K562 (cell line): ENCODE results near the gene PTP4A1. TPM values are rescaled to one million over a fixed set of nuclear protein-coding genes. Genes with fewer than 3 reads are reported as not detected.

Experiments used
- ATAC-seq: fragments of 200-7000 bp; cut with Tn5 transposase; 3 replicates; pipeline ENCODE4 v1.9.1; 2020; ENCODE audit warnings: moderate library complexity
- BruUV-seq: library from RNA; stranded (reverse); fragments of 400-500 nt; replicated peaks from 2 replicates; lab custom pipeline; 2021; lab: Mats Ljungman, UMichigan
- CTCF ChIA-PET: fragments of 300-600 bp; formaldehyde crosslinking; extraction: SDS; loops from one replicate; lab custom pipeline; 2021; ENCODE audit warnings: low intra/inter-chr PET ratio; lab: Yijun Ruan, JAX
- POLR2A ChIA-PET: fragments of 300-600, 350-650 bp; sonication (Branson Sonifier 250); formaldehyde crosslinking; extraction: SDS; loops from one replicate; lab custom pipeline; 2021; ENCODE audit warnings: antibody characterized with exemption, inconsistent platforms; lab: Yijun Ruan, JAX
- DNase-seq, 4 experiments: peaks; one replicate each; pipeline versions ENCODE4 v3.0.0 to v3.0.0-alpha.2; 2011 to 2018; ENCODE audit warnings: low spot score in 3 of 4, mixed read lengths in 3 of 4; ENCODE audit errors: extremely low read depth in 1 of 4
- FAIRE-seq: peaks from 2 replicates; lab custom pipeline; 2011; peaks lifted over from hg19 to GRCh38; lab: Jason Lieb, UNC
- H2AFZ ChIP-seq: 2 replicates; pipeline ENCODE4 v1.6.0; 2011; ENCODE audit warnings: low read depth, low read length, control low read depth, inconsistent platforms
- H3K27ac ChIP-seq: fragments of 200-600 bp; 3 replicates; pipeline ENCODE4 v1.8.0; 2011; ENCODE audit warnings: low read depth, mild to moderate bottlenecking, control low read depth, inconsistent platforms, low read length, moderate library complexity, mixed read lengths; ENCODE audit errors: extremely low read depth
- H3K27me3 ChIP-seq, 2 experiments: fragments of 300-600 bp in 1 of 2; 2 replicates in 1 of 2; 3 replicates in 1 of 2; pipeline versions ENCODE4 v1.6.0 to v1.8.0; 2011; ENCODE audit warnings: inconsistent platforms in 2 of 2, low read length in 2 of 2, mild to moderate bottlenecking in 1 of 2, mixed read lengths in 1 of 2, moderate library complexity in 1 of 2; ENCODE audit not compliant: control insufficient read depth in 2 of 2, insufficient read depth in 2 of 2
- H3K36me3 ChIP-seq: fragments of 300-600 bp; 3 replicates; pipeline ENCODE4 v1.8.0; 2011; ENCODE audit warnings: mild to moderate bottlenecking, low read length, inconsistent platforms; ENCODE audit not compliant: control insufficient read depth, insufficient read depth
- H3K4me1 ChIP-seq, 2 experiments: fragments of 200-600 bp in 1 of 2; replicated peaks in 1 of 2; 2 replicates in 1 of 2; 3 replicates in 1 of 2; pipeline versions ENCODE4 v1.5.1 to v1.8.0; 2011; ENCODE audit warnings: inconsistent platforms in 2 of 2, low read length in 2 of 2, mild to moderate bottlenecking in 1 of 2, mixed read lengths in 1 of 2, moderate library complexity in 1 of 2; ENCODE audit not compliant: control insufficient read depth in 2 of 2, insufficient read depth in 2 of 2
- H3K4me2 ChIP-seq: 2 replicates; pipeline ENCODE4 v1.6.1; 2011; ENCODE audit warnings: low read length, control low read depth, inconsistent platforms, mixed read lengths; ENCODE audit not compliant: insufficient read depth
- H3K4me3 ChIP-seq: fragments of 200-600 bp; sonication (generic), shearing (Covaris generic); 2 replicates; pipeline ENCODE4 v1.5.1; 2016; ENCODE audit warnings: control low read depth, inconsistent platforms
- H3K79me2 ChIP-seq: fragments of 200-600 bp; 3 replicates; pipeline ENCODE4 v1.8.0; 2011; ENCODE audit warnings: low read length, inconsistent platforms; ENCODE audit not compliant: control insufficient read depth, insufficient read depth
- H3K9ac ChIP-seq, 2 experiments: 2 replicates each; pipeline versions ENCODE4 v1.6.0 to v1.6.1; 2011; ENCODE audit warnings: low read depth in 2 of 2, low read length in 2 of 2, control low read depth in 1 of 2, inconsistent platforms in 1 of 2, mild to moderate bottlenecking in 1 of 2, mixed read lengths in 1 of 2; ENCODE audit not compliant: insufficient read depth in 1 of 2
- H3K9me1 ChIP-seq: one replicate; pipeline ENCODE4 v1.6.0; 2011; ENCODE audit warnings: inconsistent platforms, mild to moderate bottlenecking, low read length, moderate library complexity; ENCODE audit not compliant: control insufficient read depth, insufficient read depth
- H3K9me3 ChIP-seq: replicated peaks from 2 replicates; pipeline ENCODE4 v1.5.1; 2011; ENCODE audit warnings: low read depth, low read length, inconsistent platforms; ENCODE audit not compliant: control insufficient read depth, insufficient read depth
- H4K20me1 ChIP-seq: replicated peaks from 2 replicates; pipeline ENCODE4 v1.6.1; 2011; ENCODE audit warnings: low read length, inconsistent platforms, mixed read lengths; ENCODE audit not compliant: control insufficient read depth, insufficient read depth
- CBX3 ChIP-seq, 2 experiments: IDR thresholded peaks; 1 replicate in 1 of 2; 2 replicates in 1 of 2; pipeline ENCODE4 v1.6.1; 2012; ENCODE audit warnings: inconsistent platforms in 2 of 2, low read length in 2 of 2, borderline replicate concordance in 1 of 2, control low read depth in 1 of 2
- EGR1 ChIP-seq: fragments of 450-650 bp; conservative IDR thresholded peaks from 2 replicates; pipeline ENCODE4 v1.6.1; 2017; ENCODE audit warnings: mild to moderate bottlenecking
- PRDM10 ChIP-seq: fragments of 450-650 bp; IDR thresholded peaks from 2 replicates; pipeline ENCODE4 v1.6.1; 2018; ENCODE audit not compliant: partially characterized antibody
- RBM25 ChIP-seq: fragments of 200-400 bp; formaldehyde crosslinking; IDR thresholded peaks from 2 replicates; pipeline ENCODE4 v1.6.1; 2018; ENCODE audit warnings: low read length, low read depth, moderate library complexity; ENCODE audit not compliant: severe bottlenecking
- TARDBP ChIP-seq: fragments of 450-650 bp; IDR thresholded peaks from 2 replicates; pipeline ENCODE4 v1.6.1; 2016
- ZNF253 ChIP-seq: fragments of 250-450 bp; sonication (Bioruptor Pico); conservative IDR thresholded peaks from 2 replicates; pipeline ENCODE4 v1.6.1; 2021; ENCODE audit warnings: mild to moderate bottlenecking
- WGBS: fragments of 100-300 bp; shearing (Covaris generic); methylation state at CpG from one replicate; pipeline ENCODE4 v1.1.6; 2016; ENCODE audit warnings: low coverage, mixed read lengths; ENCODE audit not compliant: insufficient coverage; ENCODE audit errors: missing lambda C conversion rate; 5-methylcytosine and 5-hydroxymethylcytosine counted together
- in situ Hi-C: fragments of 300-500 bp; cut with MboI; formaldehyde crosslinking; loops from 4 replicates; pipeline ENCODE4 v1.15.0; 2018; ENCODE audit warnings: inconsistent platforms, mixed read lengths
- intact Hi-C: fragments of 100-400 bp; cut with micrococcal nuclease; formaldehyde crosslinking; loops from 2 replicates; pipeline ENCODE4 v1.14.2; 2022
- polyA plus RNA-seq, 8 experiments: library from polyadenylated mRNA; depleted of rRNA in 4 of 8; stranded (reverse) in 5 of 8; unstranded in 3 of 8; fragments of >200 nt; fragmentation: Nextera tagmentation in 2 of 8; fragmentation: Illumina TruSeq in 1 of 8; extraction: Ambion mirVana in 2 of 8; extraction: Trizol in 1 of 8; gene quantifications; 2 replicates each; pipeline versions ENCODE4 v1.2.1 to v1.2.3, GENCODE V29; 2011 to 2014; ENCODE audit warnings: inconsistent platforms in 1 of 8, missing spikeins in 1 of 8
- total RNA-seq, 7 experiments: library from RNA; depleted of rRNA in 6 of 7; stranded (reverse); fragments of >200 nt in 6 of 7; fragmentation: Illumina TruSeq in 2 of 7; extraction: Trizol in 2 of 7; gene quantifications; 2 replicates each; pipeline versions ENCODE4 v1.2.1 to v1.2.3, GENCODE V29; 2011 to 2021; ENCODE audit warnings: low replicate concordance in 1 of 7

Gene PTP4A1
- total and polyA plus RNA-seq, 9 of the 15 experiments (the other 6 are each of a cell fraction or from before 2014, with no cell fraction given) = 3.7 to 67.5 (median 13.1) TPM

DNA sequence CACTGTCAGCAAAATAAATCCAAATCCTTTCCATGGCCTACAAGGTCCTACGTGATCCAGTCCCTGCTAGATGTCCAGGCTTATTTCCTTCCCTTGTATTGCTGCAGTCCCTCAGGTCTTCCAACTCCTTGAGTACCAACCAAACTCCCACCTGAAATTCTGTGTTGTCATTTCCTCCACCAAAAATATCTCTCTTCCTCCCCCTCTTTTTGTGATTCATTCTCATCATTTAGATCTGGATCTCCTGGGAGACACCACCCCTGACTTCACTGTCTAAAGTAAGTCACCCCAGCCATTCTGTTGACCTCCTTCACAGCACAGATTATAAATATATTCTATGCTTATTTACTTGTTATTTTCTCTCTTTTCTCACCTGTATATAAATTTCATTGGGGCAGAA is 9.0 kb upstream of the PTP4A1 start:
- H3K79me2 ChIP-seq = no peaks in the 10 kb centered on the region
- 0% methylated on average over 1 of the region's 1 CpG for WGBS
- H3K27ac ChIP-seq = no peak overlapping the region
- ATAC-seq (no peak), FAIRE-seq (no peak)
- in situ Hi-C loops = no loop called here
- no peaks in the 10 kb centered on the region for H3K4me1 ChIP-seq
- peaks cover 0 to 4% of the 10 kb centered on the region in 2 experiments; a peak in 2 of 5 replicates for H3K27me3 ChIP-seq
- TF ChIP-seq RBM25 = no peak
- no peak for TF ChIP-seq TARDBP
- no peak for TF ChIP-seq ZNF253 (CRISPR knock-in tag)
- no peak for TF ChIP-seq CBX3 (IDR thresholded peaks at IDR 0.05; ENCODE audit: borderline replicate concordance in 1 of 2, low read length in 2 of 2)
- 0 out of 2 replicates have a peak, but pooled peaks have one; percentile 18 for TF ChIP-seq EGR1
- TF ChIP-seq PRDM10 = no peak
- TF ChIP-seq, all 486 proteins: peak for 1
- H4K20me1 ChIP-seq = no peaks in the 10 kb centered on the region
- H3K36me3 ChIP-seq = no peaks in the 10 kb centered on the region
- ChIA-PET POLR2A (no interaction called here), CTCF (no interaction called here)
- intact Hi-C loops = no loop called here
- BruUV-seq = no TSS peak
- no peaks in the 10 kb centered on the region for H3K9me3 ChIP-seq
- no peak for DNase-seq
- no peak overlapping the region for H2AFZ ChIP-seq
- no peak overlapping the region for H3K4me3 ChIP-seq
- H3K9ac ChIP-seq = no peak overlapping the region
- no peaks in the 10 kb centered on the region for H3K9me1 ChIP-seq
- H3K4me2 ChIP-seq = no peak overlapping the region
